HG02759 (cell line): ENCODE data around the gene FRMD3.
A peak's percentile ranks its signal among the peaks of the same experiment; 100 is the strongest.

Source experiments
- ATAC-seq: cut with Tn5 transposase; IDR thresholded peaks from one replicate; pipeline ENCODE4 v1.9.1; 2021; ENCODE audit warnings: mild to moderate bottlenecking, moderate library complexity; ENCODE audit not compliant: unreplicated experiment

Gene FRMD3

GRCh38 chr9:83343366-83343999 is 194.7 kb downstream of the FRMD3 start:
- no peak for ATAC-seq

- ATAC-seq = no peak
These were observed 195.5 kb downstream of the FRMD3 start for GRCh38 chr9:83342731-83343130.

- no peak for ATAC-seq
These were observed 196.2 kb downstream of the FRMD3 start for GRCh38 chr9:83342006-83342405.

GRCh38 chr9:83340451-83340850 is 197.8 kb downstream of the FRMD3 start:
- ATAC-seq = no peak

- ATAC-seq = no peak
These were observed 198.8 kb downstream of the FRMD3 start for GRCh38 chr9:83339435-83339834.

- no peak for ATAC-seq
These were observed 201.5 kb downstream of the FRMD3 start for GRCh38 chr9:83336706-83337105.

GRCh38 chr9:83334320-83334719 is 203.9 kb downstream of the FRMD3 start:
- ATAC-seq = peak; percentile 69

GRCh38 chr9:83330207-83331196 is 207.7 kb downstream of the FRMD3 start:
- no peak for ATAC-seq

- no peak for ATAC-seq
These were observed 210.2 kb downstream of the FRMD3 start for GRCh38 chr9:83327750-83328622.

- ATAC-seq = no peak
These were observed 210.9 kb downstream of the FRMD3 start for GRCh38 chr9:83327323-83327722.

- ATAC-seq = no peak
These were observed 215.1 kb downstream of the FRMD3 start for GRCh38 chr9:83323148-83323547.

GRCh38 chr9:83322438-83322837 is 215.8 kb downstream of the FRMD3 start:
- ATAC-seq = no peak

- no peak for ATAC-seq
These were observed 221.0 kb downstream of the FRMD3 start for GRCh38 chr9:83317244-83317643.

GRCh38 chr9:83315649-83316048 is 222.6 kb downstream of the FRMD3 start:
- ATAC-seq = no peak

GRCh38 chr9:83313781-83314180 is 224.4 kb downstream of the FRMD3 start:
- no peak for ATAC-seq

GRCh38 chr9:83312537-83312936 is 225.7 kb downstream of the FRMD3 start:
- ATAC-seq = no peak

GRCh38 chr9:83307066-83307724 is 231.0 kb downstream of the FRMD3 start:
- ATAC-seq = no peak

- ATAC-seq = no peak
These were observed 233.5 kb downstream of the FRMD3 start for GRCh38 chr9:83304686-83305085.

- peak; percentile 51 for ATAC-seq
These were observed 238.6 kb downstream of the FRMD3 start for GRCh38 chr9:83299571-83299970.

GRCh38 chr9:83299094-83299493 is 239.1 kb downstream of the FRMD3 start:
- ATAC-seq = peak; percentile 31

GRCh38 chr9:83296123-83296522 is 242.1 kb downstream of the FRMD3 start:
- peak; percentile 64 for ATAC-seq
